GM21576 (cell line): ENCODE results near the gene MAP1LC3A.
A peak's percentile ranks its signal among the peaks of the same experiment; 100 is the strongest.

Experiments
- ATAC-seq: cut with Tn5 transposase; IDR thresholded peaks from one replicate; pipeline ENCODE4 v1.9.1; 2021; ENCODE audit warnings: mild to moderate bottlenecking, moderate library complexity; ENCODE audit not compliant: unreplicated experiment

MAP1LC3A gene

GRCh38 chr20:34574861-34575260 is 16.3 kb downstream of the MAP1LC3A start:
- ATAC-seq = no peak

- ATAC-seq = no peak
Observed at GRCh38 chr20:34575271-34575670, 16.8 kb downstream of the MAP1LC3A start.

GRCh38 chr20:34575756-34576155 is 17.2 kb downstream of the MAP1LC3A start:
- ATAC-seq = no peak

- no peak for ATAC-seq
Observed at GRCh38 chr20:34577061-34577460, 18.5 kb downstream of the MAP1LC3A start.

- no peak for ATAC-seq
Observed at GRCh38 chr20:34578025-34578424, 19.5 kb downstream of the MAP1LC3A start.

- no peak for ATAC-seq
Observed at GRCh38 chr20:34578521-34578920, 20.0 kb downstream of the MAP1LC3A start.

- no peak for ATAC-seq
Observed at GRCh38 chr20:34579191-34579978, 20.9 kb downstream of the MAP1LC3A start.

- ATAC-seq = peak; percentile 59
Observed at GRCh38 chr20:34579979-34580940, 21.7 kb downstream of the MAP1LC3A start.

- ATAC-seq = no peak
Observed at GRCh38 chr20:34581341-34582184, 23.0 kb downstream of the MAP1LC3A start.

- ATAC-seq = no peak
Observed at GRCh38 chr20:34582221-34582620, 23.7 kb downstream of the MAP1LC3A start.

- ATAC-seq = no peak
Observed at GRCh38 chr20:34582911-34583310, 24.4 kb downstream of the MAP1LC3A start.

GRCh38 chr20:34583544-34583943 is 25.0 kb downstream of the MAP1LC3A start:
- no peak for ATAC-seq

- no peak for ATAC-seq
Observed at GRCh38 chr20:34585019-34585418, 26.5 kb downstream of the MAP1LC3A start.

- no peak for ATAC-seq
Observed at GRCh38 chr20:34586488-34587163, 28.1 kb downstream of the MAP1LC3A start.

GRCh38 chr20:34595377-34596184 is 37.1 kb downstream of the MAP1LC3A start:
- ATAC-seq = no peak

- ATAC-seq = no peak
Observed at GRCh38 chr20:34600892-34601653, 42.6 kb downstream of the MAP1LC3A start.

- ATAC-seq = no peak
Observed at GRCh38 chr20:34604980-34605788, 46.7 kb downstream of the MAP1LC3A start.

- ATAC-seq = no peak
Observed at GRCh38 chr20:34607066-34607465, 48.5 kb downstream of the MAP1LC3A start.
